ES-I3 (cell line): ENCODE measurements around the gene TRMT2B.

ENCODE experiments used
- H3K36me3 ChIP-seq: 2 replicates; pipeline ENCODE4 v1.6.1; 2013; ENCODE audit warnings: mild to moderate bottlenecking, low read length, control low read depth, moderate library complexity; ENCODE audit not compliant: insufficient read depth
- H3K4me1 ChIP-seq: 2 replicates; pipeline ENCODE4 v1.6.1; 2013; ENCODE audit warnings: mild to moderate bottlenecking, control low read depth, low read length; ENCODE audit not compliant: insufficient read depth
- H3K9ac ChIP-seq: 2 replicates; pipeline ENCODE4 v1.6.1; 2013; ENCODE audit warnings: low read depth, mild to moderate bottlenecking, low read length, moderate library complexity
- H3K9me3 ChIP-seq: 2 replicates; pipeline ENCODE4 v1.6.1; 2013; ENCODE audit warnings: mild to moderate bottlenecking, low read length, moderate library complexity; ENCODE audit not compliant: control insufficient read depth, insufficient read depth

The TRMT2B gene

GRCh38 chrX:100980608-100981497, 71.1 kb downstream of the TRMT2B start:
- H3K9me3 ChIP-seq, result no peaks in the 10 kb centered on the region
- no peak overlapping the region for H3K9ac ChIP-seq
- no peaks in the 10 kb centered on the region; the same call in 1 of the 2 replicates for H3K4me1 ChIP-seq
- H3K36me3 ChIP-seq, result no peaks in the 10 kb centered on the region

GRCh38 chrX:100979881-100980607, 71.9 kb downstream of the TRMT2B start:
- no peaks in the 10 kb centered on the region; the same call in 1 of the 2 replicates for H3K4me1 ChIP-seq
- H3K9ac ChIP-seq, result no peak overlapping the region
- no peaks in the 10 kb centered on the region for H3K9me3 ChIP-seq
- H3K36me3 ChIP-seq, result no peaks in the 10 kb centered on the region

GRCh38 chrX:100976211-100976610, 75.7 kb downstream of the TRMT2B start:
- Histone ChIP-seq H3K9ac (no peak overlapping the region), H3K4me1 (no peaks in the 10 kb centered on the region; the same call in 1 of the 2 replicates), H3K9me3 (no peaks in the 10 kb centered on the region), H3K36me3 (no peaks in the 10 kb centered on the region)

GRCh38 chrX:100975212-100975611, 76.7 kb downstream of the TRMT2B start:
- Histone ChIP-seq H3K36me3 (no peaks in the 10 kb centered on the region), H3K9ac (no peak overlapping the region), H3K4me1 (no peaks in the 10 kb centered on the region), H3K9me3 (no peaks in the 10 kb centered on the region)

- Histone ChIP-seq H3K9me3 (no peaks in the 10 kb centered on the region), H3K36me3 (no peaks in the 10 kb centered on the region), H3K9ac (no peak overlapping the region), H3K4me1 (no peaks in the 10 kb centered on the region)
Observed at GRCh38 chrX:100973411-100973810, 78.5 kb downstream of the TRMT2B start.

GRCh38 chrX:100969936-100970335, 82.0 kb downstream of the TRMT2B start:
- Histone ChIP-seq H3K9me3 (no peaks in the 10 kb centered on the region), H3K9ac (no peak overlapping the region), H3K36me3 (no peaks in the 10 kb centered on the region), H3K4me1 (no peaks in the 10 kb centered on the region)

- H3K36me3 ChIP-seq, result no peaks in the 10 kb centered on the region
- H3K9ac ChIP-seq, result no peak within 1 kb of the TSS
- H3K9me3 ChIP-seq, result no peaks in the 10 kb centered on the region
- H3K4me1 ChIP-seq, result no peaks in the 10 kb centered on the region
Observed at GRCh38 chrX:100969408-100969807, 82.5 kb downstream of the TRMT2B start, which contains the start of gene ARL13A. Gene ARL13A (plus strand): TSS chrX:100969708. CDS start chrX:100973690, 3,982 bp downstream.

GRCh38 chrX:100964362-100964761, 87.5 kb downstream of the TRMT2B start:
- H3K4me1 ChIP-seq, result no peaks in the 10 kb centered on the region
- H3K9ac ChIP-seq, result no peak overlapping the region
- H3K36me3 ChIP-seq, result no peaks in the 10 kb centered on the region
- H3K9me3 ChIP-seq, result no peaks in the 10 kb centered on the region

GRCh38 chrX:100962811-100963210, 89.1 kb downstream of the TRMT2B start:
- Histone ChIP-seq H3K9ac (no peak overlapping the region), H3K4me1 (no peaks in the 10 kb centered on the region), H3K9me3 (no peaks in the 10 kb centered on the region), H3K36me3 (no peaks in the 10 kb centered on the region)
